Esophagus squamous epithelium (tissue), 4 donors: ENCODE measurements around the gene SBNO1.

Source experiments
- CTCF ChIP-seq, 6 experiments: fragments of 450-650 bp in 4 of 6; fragments of 200-600 bp in 2 of 6; sonication (generic) in 2 of 6; IDR thresholded peaks; one replicate each; pipeline ENCODE4 v1.5.1; 2016 to 2019; ENCODE audit warnings: antibody characterized with exemption in 6 of 6, mild to moderate bottlenecking in 4 of 6, moderate library complexity in 4 of 6
- POLR2A ChIP-seq, 4 donors: fragments of 450-650 bp; IDR thresholded peaks; one replicate each; pipeline ENCODE4 v1.6.1; 2017; ENCODE audit warnings: antibody characterized with exemption in 4 of 4, mild to moderate bottlenecking in 4 of 4, moderate library complexity in 3 of 4

- TF ChIP-seq CTCF (IDR thresholded peaks at IDR 0.05), result no peak
- TF ChIP-seq POLR2A (IDR thresholded peaks at IDR 0.05), result no peak
Observed at GRCh38 chr12:123354600-123354999, 10.0 kb downstream of the SBNO1 start.
